ENCODE measurements around the gene LRRC3.

DNA sequence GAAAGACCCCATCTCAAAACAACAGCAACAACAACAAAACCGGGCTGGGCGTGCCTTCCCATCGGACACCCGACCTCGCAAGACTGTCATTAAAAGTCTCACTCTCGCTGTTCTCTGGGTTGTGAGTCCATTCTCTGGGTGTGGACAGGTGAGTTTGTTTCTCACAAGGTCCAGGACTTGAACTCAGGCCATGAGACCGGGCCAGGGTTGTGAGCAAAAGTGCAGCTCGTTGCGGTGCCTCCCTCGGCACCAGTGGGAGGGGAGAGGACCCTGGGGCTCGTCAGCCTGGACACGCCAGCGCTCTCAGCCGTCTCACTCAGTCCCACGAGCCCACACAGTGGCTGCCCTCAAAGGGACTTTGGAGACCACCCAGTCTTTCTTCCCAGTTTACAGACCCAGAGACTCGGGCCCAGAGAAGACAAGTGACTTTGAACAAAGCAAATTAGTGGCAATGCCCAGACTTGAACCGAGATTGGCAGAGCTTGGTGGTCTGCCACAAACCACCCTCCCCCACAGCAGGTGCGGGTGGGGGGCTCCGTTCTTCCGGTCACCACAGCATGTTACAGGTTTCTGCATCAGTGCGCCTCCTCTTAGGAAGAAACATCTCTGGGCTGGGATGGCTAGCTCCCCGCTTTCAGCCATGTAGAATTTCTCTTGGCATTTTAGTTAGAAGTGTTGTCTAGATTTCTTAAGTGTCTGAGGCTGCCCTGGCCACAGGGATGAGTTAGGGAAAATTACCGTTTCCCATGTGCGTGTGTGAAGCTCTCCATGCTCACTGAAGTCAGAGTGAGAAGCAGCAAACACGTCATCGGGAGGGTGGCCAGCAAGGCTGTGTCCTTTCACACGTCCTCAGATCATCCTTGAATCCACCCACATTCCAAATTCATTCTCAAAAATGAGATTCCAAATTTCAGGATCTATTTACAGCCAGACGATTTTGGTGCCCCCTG lies 28.3 kb downstream of the LRRC3 start:
- TF ChIP-seq, protein P1, sequence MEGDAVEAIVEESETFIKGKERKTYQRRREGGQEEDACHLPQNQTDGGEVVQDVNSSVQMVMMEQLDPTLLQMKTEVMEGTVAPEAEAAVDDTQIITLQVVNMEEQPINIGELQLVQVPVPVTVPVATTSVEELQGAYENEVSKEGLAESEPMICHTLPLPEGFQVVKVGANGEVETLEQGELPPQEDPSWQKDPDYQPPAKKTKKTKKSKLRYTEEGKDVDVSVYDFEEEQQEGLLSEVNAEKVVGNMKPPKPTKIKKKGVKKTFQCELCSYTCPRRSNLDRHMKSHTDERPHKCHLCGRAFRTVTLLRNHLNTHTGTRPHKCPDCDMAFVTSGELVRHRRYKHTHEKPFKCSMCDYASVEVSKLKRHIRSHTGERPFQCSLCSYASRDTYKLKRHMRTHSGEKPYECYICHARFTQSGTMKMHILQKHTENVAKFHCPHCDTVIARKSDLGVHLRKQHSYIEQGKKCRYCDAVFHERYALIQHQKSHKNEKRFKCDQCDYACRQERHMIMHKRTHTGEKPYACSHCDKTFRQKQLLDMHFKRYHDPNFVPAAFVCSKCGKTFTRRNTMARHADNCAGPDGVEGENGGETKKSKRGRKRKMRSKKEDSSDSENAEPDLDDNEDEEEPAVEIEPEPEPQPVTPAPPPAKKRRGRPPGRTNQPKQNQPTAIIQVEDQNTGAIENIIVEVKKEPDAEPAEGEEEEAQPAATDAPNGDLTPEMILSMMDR (IDR thresholded peaks at IDR 0.05; ENCODE audit: low read depth, low read length): no peak
- TF ChIP-seq, protein P2, sequence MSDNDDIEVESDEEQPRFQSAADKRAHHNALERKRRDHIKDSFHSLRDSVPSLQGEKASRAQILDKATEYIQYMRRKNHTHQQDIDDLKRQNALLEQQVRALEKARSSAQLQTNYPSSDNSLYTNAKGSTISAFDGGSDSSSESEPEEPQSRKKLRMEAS (IDR thresholded peaks at IDR 0.05; ENCODE audit: low read depth, low read length): no peak
